Fibroblast of lung (primary cell): Measurements from ENCODE around the gene IREB2. TPM values are rescaled to one million over a fixed set of nuclear protein-coding genes. Genes with fewer than 3 reads are reported as not detected.

Experiments used
- DNase-seq, 2 donors: peaks; one replicate each; pipeline versions ENCODE4 v3.0.0 to v3.0.0-alpha.2; 2010; ENCODE audit warnings: low read depth in 2 of 2
- H2AFZ ChIP-seq: 2 replicates; pipeline ENCODE4 v1.5.1; 2012; ENCODE audit warnings: low read length, control low read depth, inconsistent platforms
- H3K27ac ChIP-seq: 2 replicates; pipeline ENCODE4 v1.5.1; 2011; ENCODE audit warnings: low read length, control low read depth; ENCODE audit not compliant: insufficient read depth
- H3K27me3 ChIP-seq: 2 replicates; pipeline ENCODE4 v1.5.1; 2011; ENCODE audit warnings: mild to moderate bottlenecking, low read length; ENCODE audit not compliant: control insufficient read depth, insufficient read depth
- H3K36me3 ChIP-seq: 2 replicates; pipeline ENCODE4 v1.5.1; 2011; ENCODE audit warnings: low read length; ENCODE audit not compliant: control insufficient read depth, insufficient read depth
- H3K4me1 ChIP-seq: 2 replicates; pipeline ENCODE4 v1.5.1; 2011; ENCODE audit warnings: low read length; ENCODE audit not compliant: control insufficient read depth, insufficient read depth; ENCODE audit errors: extremely low read depth
- H3K4me2 ChIP-seq: 2 replicates; pipeline ENCODE4 v1.5.1; 2011; ENCODE audit warnings: low read length, control low read depth; ENCODE audit not compliant: insufficient read depth; ENCODE audit errors: extremely low read depth
- H3K4me3 ChIP-seq, 4 experiments: fragments of 200-600 bp in 1 of 4; sonication (generic) in 1 of 4; replicated peaks in 1 of 4; 2 replicates each; pipeline ENCODE4 v1.5.1; 2011 to 2016; ENCODE audit warnings: low read length in 4 of 4, low read depth in 3 of 4, mild to moderate bottlenecking in 3 of 4, control low read depth in 2 of 4, inconsistent platforms in 1 of 4, mixed read lengths in 1 of 4; ENCODE audit not compliant: insufficient read depth in 1 of 4; ENCODE audit errors: control extremely low read depth in 1 of 4
- H3K79me2 ChIP-seq: 2 replicates; pipeline ENCODE4 v1.5.1; 2012; ENCODE audit warnings: mild to moderate bottlenecking, low read length, inconsistent platforms; ENCODE audit not compliant: control insufficient read depth, insufficient read depth
- H3K9ac ChIP-seq: 2 replicates; pipeline ENCODE4 v1.5.1; 2011; ENCODE audit warnings: mild to moderate bottlenecking, low read length, control low read depth; ENCODE audit not compliant: insufficient read depth
- H3K9me3 ChIP-seq: 2 replicates; pipeline ENCODE4 v1.5.1; 2012; ENCODE audit warnings: low read depth, low read length; ENCODE audit not compliant: control insufficient read depth, insufficient read depth
- H4K20me1 ChIP-seq: 2 replicates; pipeline ENCODE4 v1.5.1; 2011; ENCODE audit warnings: low read length; ENCODE audit not compliant: control insufficient read depth, insufficient read depth; ENCODE audit errors: extremely low read depth
- CTCF ChIP-seq, 2 donors: IDR thresholded peaks in 1 of 2; conservative IDR thresholded peaks in 1 of 2; 1 replicate in 1 of 2; 2 replicates in 1 of 2; pipeline ENCODE4 v1.5.1; 2011 to 2012; ENCODE audit warnings: low read length in 2 of 2, control low read depth in 1 of 2, inconsistent platforms in 1 of 2, low read depth in 1 of 2, mild to moderate bottlenecking in 1 of 2
- EZH2 ChIP-seq: IDR thresholded peaks from 2 replicates; pipeline ENCODE4 v1.5.1; 2012; ENCODE audit warnings: low read length, control low read depth, mild to moderate bottlenecking; ENCODE audit errors: missing control alignments
- polyA plus RNA-seq, 2 donors: library from polyadenylated mRNA; depleted of rRNA in 1 of 2; stranded (reverse) in 1 of 2; unstranded in 1 of 2; fragments of >200 nt; gene quantifications; 2 replicates each; pipeline ENCODE4 v1.2.1, GENCODE V29; 2011 to 2012; ENCODE audit warnings: missing spikeins in 1 of 2
- total RNA-seq: library from RNA; depleted of rRNA; stranded (reverse); fragments of >200 nt; gene quantifications from 2 replicates; pipeline ENCODE4 v1.2.1, GENCODE V29; 2014

Gene IREB2
- total and polyA plus RNA-seq, 2 donors (not counting 1 experiment from before 2014, with no cell fraction given), result 20.3 to 30.6 TPM

GRCh38 chr15:78550194-78550593, 112.2 kb downstream of the IREB2 start:
- Histone ChIP-seq H3K4me1 (no peaks in the 10 kb centered on the region), H2AFZ (no peak overlapping the region), H3K36me3 (peaks cover 10% of the 10 kb centered on the region), H3K9ac (no peak overlapping the region), H4K20me1 (no peaks in the 10 kb centered on the region), H3K27ac (no peak overlapping the region), H3K4me3 (no peak overlapping the region), H3K9me3 (no peaks in the 10 kb centered on the region), H3K27me3 (no peaks in the 10 kb centered on the region), H3K4me2 (no peak overlapping the region), H3K79me2 (no peaks in the 10 kb centered on the region)
- DNase-seq, result no peak
- no peak for TF ChIP-seq CTCF (conservative IDR thresholded peaks at IDR 0.05 in 1 of 2, IDR thresholded peaks at IDR 0.05 in 1 of 2; ENCODE audit: low read depth in 1 of 2, low read length in 2 of 2)
- TF ChIP-seq EZH2, result no peak

- H4K20me1 ChIP-seq, result no peaks in the 10 kb centered on the region
- no peaks in the 10 kb centered on the region for H3K27me3 ChIP-seq
- peaks cover 8% of the 10 kb centered on the region for H3K36me3 ChIP-seq
- TF ChIP-seq EZH2, result no peak
- no peak for TF ChIP-seq CTCF (conservative IDR thresholded peaks at IDR 0.05 in 1 of 2, IDR thresholded peaks at IDR 0.05 in 1 of 2; ENCODE audit: low read depth in 1 of 2, low read length in 2 of 2)
- no peaks in the 10 kb centered on the region for H3K9me3 ChIP-seq
- no peak overlapping the region for H3K9ac ChIP-seq
- H3K4me2 ChIP-seq, result no peak overlapping the region
- H3K27ac ChIP-seq, result no peak overlapping the region
- no peaks in the 10 kb centered on the region for H3K79me2 ChIP-seq
- H2AFZ ChIP-seq, result no peak overlapping the region
- no peak for DNase-seq
- H3K4me1 ChIP-seq, result no peaks in the 10 kb centered on the region
- H3K4me3 ChIP-seq, result no peak overlapping the region
Observed at GRCh38 chr15:78550815-78551214, 112.8 kb downstream of the IREB2 start.

Other genes starting within 250 kb of the IREB2 start
- gene ACSBG1, start 203.7 kb upstream of the IREB2 start, total RNA-seq, result not detected in 2 replicates
- gene ACSBG1, start 203.7 kb upstream of the IREB2 start, polyA plus RNA-seq, result not detected in 2 replicates
- gene DNAJA4, start 173.7 kb upstream of the IREB2 start, total RNA-seq, result 4.1 and 7.9 TPM in 2 replicates
- gene DNAJA4, start 173.7 kb upstream of the IREB2 start, polyA plus RNA-seq, result 2.3 and 3.1 TPM in 2 replicates
- gene SKIC8, start 138.6 kb upstream of the IREB2 start, total RNA-seq, result 47.1 and 49.1 TPM in 2 replicates
- 82.2 and 84.5 TPM in 2 replicates for gene SKIC8, start 138.6 kb upstream of the IREB2 start, polyA plus RNA-seq
- gene CRABP1, start 97.9 kb upstream of the IREB2 start, total RNA-seq, result not detected in 2 replicates
- gene CRABP1, start 97.9 kb upstream of the IREB2 start, polyA plus RNA-seq, result not detected in 2 replicates
- gene HYKK, start 69.4 kb downstream of the IREB2 start, total RNA-seq, result 2.0 and 2.6 TPM in 2 replicates
- gene HYKK, start 69.4 kb downstream of the IREB2 start, polyA plus RNA-seq, result 3.3 and 3.6 TPM in 2 replicates
- 161 and 195 TPM in 2 replicates for gene PSMA4, start 102.2 kb downstream of the IREB2 start, total RNA-seq
- 404 and 413 TPM in 2 replicates for gene PSMA4, start 102.2 kb downstream of the IREB2 start, polyA plus RNA-seq
- gene CHRNA5, start 127.3 kb downstream of the IREB2 start, total RNA-seq, result under 0.01 and 0.17 TPM in 2 replicates
- gene CHRNA5, start 127.3 kb downstream of the IREB2 start, polyA plus RNA-seq, result 1.2 and 2.9 TPM in 2 replicates
- not detected in 2 replicates for gene CHRNA3, start 182.8 kb downstream of the IREB2 start, total RNA-seq
- not detected in 2 replicates for gene CHRNA3, start 182.8 kb downstream of the IREB2 start, polyA plus RNA-seq
- gene CHRNB4, start 203.0 kb downstream of the IREB2 start, total RNA-seq, result not detected in 2 replicates
- not detected in 2 replicates for gene CHRNB4, start 203.0 kb downstream of the IREB2 start, polyA plus RNA-seq